ENCODE data around the gene ATP6V0A1.
"Not testable (repeated sequence)": the region's sequence is repeated elsewhere in the genome, so short reads cannot be mapped to it uniquely, and the experiment has no call there.

The ATP6V0A1 gene

GRCh38 chr17:42553161-42553818 lies 94.6 kb downstream of the ATP6V0A1 start:
- in situ Hi-C loops (cut with MboI; ENCODE audit: low pct_unique_long_range_greater_than_20kb, low sequenced_read_pairs, unreplicated experiment), result loop anchor here (25.0 kb wide), 1 partner anchor 384 kb away; no protein-coding TSS in a partner anchor
- TF ChIP-seq CTCF (IDR thresholded peaks at IDR 0.05; ENCODE audit: extremely low read depth, insufficient read depth, missing control alignments), result no peak
- no peak for DNase-seq (ENCODE audit: low spot score)

GRCh38 chr17:42553866-42554249 lies 95.2 kb downstream of the ATP6V0A1 start:
- no peak for TF ChIP-seq CTCF (IDR thresholded peaks at IDR 0.05; ENCODE audit: extremely low read depth, insufficient read depth, missing control alignments)
- in situ Hi-C loops (cut with MboI; ENCODE audit: low pct_unique_long_range_greater_than_20kb, low sequenced_read_pairs, unreplicated experiment), result loop anchor here (25.0 kb wide), 1 partner anchor 383 kb away; no protein-coding TSS in a partner anchor
- DNase-seq (ENCODE audit: low spot score), result no peak

GRCh38 chr17:42554250-42555121 lies 95.8 kb downstream of the ATP6V0A1 start:
- TF ChIP-seq CTCF (IDR thresholded peaks at IDR 0.05; ENCODE audit: extremely low read depth, insufficient read depth, missing control alignments), result no peak
- in situ Hi-C loops (cut with MboI; ENCODE audit: low pct_unique_long_range_greater_than_20kb, low sequenced_read_pairs, unreplicated experiment), result loop anchor here (25.0 kb wide), 1 partner anchor 383 kb away; no protein-coding TSS in a partner anchor
- DNase-seq (ENCODE audit: low spot score), result peak; percentile 94

GRCh38 chr17:42555122-42555622 lies 96.5 kb downstream of the ATP6V0A1 start:
- no peak for DNase-seq (ENCODE audit: low spot score)
- in situ Hi-C loops (cut with MboI; ENCODE audit: low pct_unique_long_range_greater_than_20kb, low sequenced_read_pairs, unreplicated experiment), result loop anchor here (25.0 kb wide), 1 partner anchor 382 kb away; no protein-coding TSS in a partner anchor
- no peak for TF ChIP-seq CTCF (IDR thresholded peaks at IDR 0.05; ENCODE audit: extremely low read depth, insufficient read depth, missing control alignments)

GRCh38 chr17:42555961-42556617 lies 97.4 kb downstream of the ATP6V0A1 start:
- peak; percentile 13 for TF ChIP-seq CTCF (IDR thresholded peaks at IDR 0.05; ENCODE audit: extremely low read depth, insufficient read depth, missing control alignments)
- DNase-seq (ENCODE audit: low spot score), result not testable (repeated sequence)
- in situ Hi-C loops (cut with MboI; ENCODE audit: low pct_unique_long_range_greater_than_20kb, low sequenced_read_pairs, unreplicated experiment), result loop anchor here (25.0 kb wide), 1 partner anchor 381 kb away; no protein-coding TSS in a partner anchor

GRCh38 chr17:42559075-42559474 lies 100.4 kb downstream of the ATP6V0A1 start:
- no peak for TF ChIP-seq CTCF (IDR thresholded peaks at IDR 0.05; ENCODE audit: extremely low read depth, insufficient read depth, missing control alignments)
- in situ Hi-C loops (cut with MboI; ENCODE audit: low pct_unique_long_range_greater_than_20kb, low sequenced_read_pairs, unreplicated experiment), result loop anchor here (25.0 kb wide), 1 partner anchor 378 kb away; no protein-coding TSS in a partner anchor

More at GRCh38 chr17:42559075-42559474, 100.4 kb downstream of the ATP6V0A1 start:
- DNase-seq (ENCODE audit: low spot score), result no peak

Data from GM13977 (cell line).